Measurements from ENCODE around the gene GPC6. TPM values are rescaled to one million over a fixed set of nuclear protein-coding genes. Genes with fewer than 3 reads are reported as not detected.

GPC6 gene
- polyA plus RNA-seq, 1 of the 3 experiments (the other 2 are of a cell fraction) = 6.7 TPM

DNA sequence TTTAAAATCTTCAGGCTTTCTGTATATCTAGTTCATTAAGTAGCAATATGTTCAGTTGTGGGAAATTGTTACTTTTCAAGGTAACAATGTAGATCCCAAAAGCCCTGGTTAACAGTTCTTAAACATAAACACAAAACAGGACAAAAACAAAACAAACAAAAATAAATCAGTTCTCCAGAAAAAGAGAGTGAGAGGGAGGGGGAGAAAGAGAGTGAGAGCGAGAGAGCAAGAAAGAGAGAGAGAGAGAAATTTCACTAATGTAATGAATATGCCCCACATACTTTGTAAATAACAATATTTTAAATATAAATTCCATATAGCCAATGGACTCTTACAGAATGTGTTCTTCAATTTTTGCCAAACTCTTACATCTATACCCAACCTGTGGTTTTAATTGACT lies 275.5 kb downstream of the GPC6 start:
- H3K9me3 ChIP-seq = no peaks in the 10 kb centered on the region
- POLR2A ChIA-PET = no interaction called here
- no peak overlapping the region for H3K27ac ChIP-seq (ENCODE audit: low read depth in 2 of 2, low read length in 1 of 2)
- H3K4me2 ChIP-seq = no peak overlapping the region
- no peak for DNase-seq
- no peaks in the 10 kb centered on the region for H3K27me3 ChIP-seq (ENCODE audit: insufficient read depth)
- H3K79me2 ChIP-seq (ENCODE audit: insufficient read depth) = no peaks in the 10 kb centered on the region
- H3K9me2 ChIP-seq = no peaks in the 10 kb centered on the region
- CTCF ChIA-PET = no interaction called here
- H4K20me1 ChIP-seq (ENCODE audit: insufficient read depth) = no peaks in the 10 kb centered on the region
- no peak overlapping the region for H3K9ac ChIP-seq
- no peaks in the 10 kb centered on the region for H3K36me3 ChIP-seq (replicated peaks in 1 of 2; ENCODE audit: control insufficient read depth in 1 of 2, insufficient read depth in 2 of 2, low read length in 1 of 2)
- peaks cover 9 to 11% of the 10 kb centered on the region in 2 experiments; a peak in 3 of 4 replicates for H3K4me1 ChIP-seq (ENCODE audit: control insufficient read depth in 1 of 2, insufficient read depth in 2 of 2, low read depth in 1 of 2, low read length in 1 of 2)
- WGBS (ENCODE audit: low lambda C conversion rate) = 100% methylated on average over 1 of the region's 1 CpG
- TF ChIP-seq, protein P1, sequence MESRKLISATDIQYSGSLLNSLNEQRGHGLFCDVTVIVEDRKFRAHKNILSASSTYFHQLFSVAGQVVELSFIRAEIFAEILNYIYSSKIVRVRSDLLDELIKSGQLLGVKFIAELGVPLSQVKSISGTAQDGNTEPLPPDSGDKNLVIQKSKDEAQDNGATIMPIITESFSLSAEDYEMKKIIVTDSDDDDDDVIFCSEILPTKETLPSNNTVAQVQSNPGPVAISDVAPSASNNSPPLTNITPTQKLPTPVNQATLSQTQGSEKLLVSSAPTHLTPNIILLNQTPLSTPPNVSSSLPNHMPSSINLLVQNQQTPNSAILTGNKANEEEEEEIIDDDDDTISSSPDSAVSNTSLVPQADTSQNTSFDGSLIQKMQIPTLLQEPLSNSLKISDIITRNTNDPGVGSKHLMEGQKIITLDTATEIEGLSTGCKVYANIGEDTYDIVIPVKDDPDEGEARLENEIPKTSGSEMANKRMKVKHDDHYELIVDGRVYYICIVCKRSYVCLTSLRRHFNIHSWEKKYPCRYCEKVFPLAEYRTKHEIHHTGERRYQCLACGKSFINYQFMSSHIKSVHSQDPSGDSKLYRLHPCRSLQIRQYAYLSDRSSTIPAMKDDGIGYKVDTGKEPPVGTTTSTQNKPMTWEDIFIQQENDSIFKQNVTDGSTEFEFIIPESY (IDR thresholded peaks at IDR 0.05; ENCODE audit: borderline replicate concordance, low read depth) = no peak
- TF ChIP-seq TEAD4 (IDR thresholded peaks at IDR 0.05; ENCODE audit: borderline replicate concordance, insufficient read depth) = no peak
- no peak for TF ChIP-seq FOSL2 (IDR thresholded peaks at IDR 0.05; ENCODE audit: borderline replicate concordance, low read depth)
- TF ChIP-seq USF1 (IDR thresholded peaks at IDR 0.05; ENCODE audit: borderline replicate concordance, low read depth) = no peak
- TF ChIP-seq GATA2 (CRISPR knock-in tag; IDR thresholded peaks at IDR 0.05) = no peak
- H2AFZ ChIP-seq (ENCODE audit: low read depth) = no peak overlapping the region
- no peaks in the 10 kb centered on the region for H3F3A ChIP-seq (replicated peaks; ENCODE audit: insufficient read depth)
- H3K4me3 ChIP-seq (ENCODE audit: low read depth in 2 of 2, low read length in 1 of 2) = no peak overlapping the region

GRCh38 chr13:93502987-93503615 lies 276.5 kb downstream of the GPC6 start:
- Histone ChIP-seq H3K4me3 (ENCODE audit: low read depth in 2 of 2, low read length in 1 of 2) (no peak overlapping the region), H3K9me3 (no peaks in the 10 kb centered on the region)
- CTCF ChIA-PET = interaction anchor here (0.6 kb wide), 1 partner anchor 272 kb away, joined by 3 read pairs; no protein-coding TSS in a partner anchor
- TF ChIP-seq NRF1 (IDR thresholded peaks at IDR 0.05; ENCODE audit: low read depth, low read length) (no peak), USF1 (IDR thresholded peaks at IDR 0.05; ENCODE audit: borderline replicate concordance, low read depth) (no peak), TEAD4 (IDR thresholded peaks at IDR 0.05; ENCODE audit: borderline replicate concordance, insufficient read depth) (no peak), FOXJ3 (CRISPR knock-in tag; IDR thresholded peaks at IDR 0.05) (no peak), MAX (IDR thresholded peaks at IDR 0.05; ENCODE audit: low read depth) (no peak), CTCF (IDR thresholded peaks at IDR 0.05) (no peak), YY1 (IDR thresholded peaks at IDR 0.05; ENCODE audit: low read depth) (no peak), GATA2 (CRISPR knock-in tag; IDR thresholded peaks at IDR 0.05) (no peak), ELF1 (IDR thresholded peaks at IDR 0.05) (no peak), SIN3A (IDR thresholded peaks at IDR 0.05; ENCODE audit: borderline replicate concordance, low read depth, low read length) (no peak), RXRA (IDR thresholded peaks at IDR 0.05; ENCODE audit: borderline replicate concordance, low read depth) (no peak), RFX5 (IDR thresholded peaks at IDR 0.05; ENCODE audit: low read length) (no peak), NFIC (IDR thresholded peaks at IDR 0.05; ENCODE audit: borderline replicate concordance) (no peak)
- TF ChIP-seq, protein P1 (IDR thresholded peaks at IDR 0.05; ENCODE audit: borderline replicate concordance, low read depth) = no peak
- TF ChIP-seq, protein P2, sequence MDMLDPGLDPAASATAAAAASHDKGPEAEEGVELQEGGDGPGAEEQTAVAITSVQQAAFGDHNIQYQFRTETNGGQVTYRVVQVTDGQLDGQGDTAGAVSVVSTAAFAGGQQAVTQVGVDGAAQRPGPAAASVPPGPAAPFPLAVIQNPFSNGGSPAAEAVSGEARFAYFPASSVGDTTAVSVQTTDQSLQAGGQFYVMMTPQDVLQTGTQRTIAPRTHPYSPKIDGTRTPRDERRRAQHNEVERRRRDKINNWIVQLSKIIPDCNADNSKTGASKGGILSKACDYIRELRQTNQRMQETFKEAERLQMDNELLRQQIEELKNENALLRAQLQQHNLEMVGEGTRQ (IDR thresholded peaks at IDR 0.05; ENCODE audit: borderline replicate concordance, low read depth, low read length) = no peak

More at GRCh38 chr13:93502987-93503615, 276.5 kb downstream of the GPC6 start:
- no peak overlapping the region for H3K4me2 ChIP-seq
- H4K20me1 ChIP-seq (ENCODE audit: insufficient read depth) = no peaks in the 10 kb centered on the region
- H3K4me1 ChIP-seq (ENCODE audit: control insufficient read depth in 1 of 2, insufficient read depth in 2 of 2, low read depth in 1 of 2, low read length in 1 of 2) = peaks cover 8 to 9% of the 10 kb centered on the region in 2 experiments; a peak in 3 of 4 replicates
- no peaks in the 10 kb centered on the region for H3K36me3 ChIP-seq (replicated peaks in 1 of 2; ENCODE audit: control insufficient read depth in 1 of 2, insufficient read depth in 2 of 2, low read length in 1 of 2)
- H3K9me2 ChIP-seq = no peaks in the 10 kb centered on the region
- no peaks in the 10 kb centered on the region for H3K79me2 ChIP-seq (ENCODE audit: insufficient read depth)
- no peaks in the 10 kb centered on the region for H3K27me3 ChIP-seq (ENCODE audit: insufficient read depth)
- no peak overlapping the region for H2AFZ ChIP-seq (ENCODE audit: low read depth)
- no peak for DNase-seq
- no peak overlapping the region for H3K27ac ChIP-seq (ENCODE audit: low read depth in 2 of 2, low read length in 1 of 2)
- no peak overlapping the region for H3K9ac ChIP-seq
- POLR2A ChIA-PET = no interaction called here
- H3F3A ChIP-seq (replicated peaks; ENCODE audit: insufficient read depth) = no peaks in the 10 kb centered on the region
- 68% methylated on average over 1 of the region's 1 CpG for WGBS (ENCODE audit: low lambda C conversion rate)
